Left cardiac atrium (tissue), 4 donors: ENCODE measurements around the gene MGAT5. TPM values are rescaled to one million over a fixed set of nuclear protein-coding genes. Genes with fewer than 3 reads are reported as not detected.

Experiments
- ATAC-seq, 2 donors: fragments of 200-7000 bp; cut with Tn5 transposase; one replicate each; pipeline ENCODE4 v1.9.1; 2020; ENCODE audit warnings: mild to moderate bottlenecking in 2 of 2, moderate library complexity in 2 of 2
- DNase-seq: peaks from one replicate; pipeline ENCODE4 v3.0.0-alpha.2; 2020
- intact Hi-C, 2 donors: fragments of 100-400 bp; cut with DNase I; formaldehyde crosslinking; loops; one replicate each; pipeline versions ENCODE4 v1.14.1 to v1.15.1; 2022 to 2023
- total RNA-seq, 2 donors: library from RNA; stranded (reverse); fragmentation: NEBNext Ultra II Directional; extraction: Animal tissue kit (Norgen Biotek cat#: 25700); gene quantifications; one replicate each; pipeline ENCODE4 v1.2.1, GENCODE V29; 2021
- donor health status: DM: no; HTN: yes; CAD: no.
- donor health status: DM: no; HTN: yes; CAD: no; lungs with severe emphysema.
- donor health status: DM: yes; HTN: yes; CAD: no.
- donor health status: Dilated cardiomyopathy.

Gene MGAT5
- total RNA-seq, 2 donors from 2014 or later, result 110 to 142 TPM

DNA sequence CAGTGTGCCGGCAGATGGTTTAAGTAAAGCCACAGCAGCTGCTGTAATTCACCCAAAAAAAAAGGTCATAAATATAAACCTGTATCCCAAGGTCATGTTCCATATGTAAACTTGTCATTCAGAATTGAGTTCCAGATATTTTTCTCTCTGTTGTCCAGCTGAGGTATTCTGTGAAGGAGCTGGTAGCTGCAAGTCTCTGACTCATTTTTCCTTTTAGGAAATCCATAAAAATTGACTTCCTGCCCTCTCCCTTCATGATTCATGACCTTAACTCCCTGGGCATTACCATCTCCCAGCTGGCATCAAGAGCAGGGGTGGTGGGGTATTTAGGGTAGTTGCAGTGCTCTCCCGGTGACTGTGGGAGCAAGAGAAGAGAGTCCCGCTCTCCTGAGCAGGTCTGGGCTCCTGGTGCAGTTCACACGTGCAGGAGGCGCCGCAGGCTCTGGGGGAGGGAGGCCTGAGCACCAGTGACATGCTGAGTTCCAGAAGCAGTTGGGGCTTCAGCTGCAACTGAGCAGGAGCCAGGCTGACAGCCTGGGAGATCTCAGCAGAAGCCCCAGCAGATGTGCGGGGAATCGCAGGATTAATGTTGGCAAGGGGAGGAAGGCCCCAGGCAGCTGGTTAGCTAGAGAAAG lies 192.6 kb downstream of the MGAT5 start:
- ATAC-seq (no peak), DNase-seq (no peak)
- intact Hi-C loops, result no loop called here

DNA sequence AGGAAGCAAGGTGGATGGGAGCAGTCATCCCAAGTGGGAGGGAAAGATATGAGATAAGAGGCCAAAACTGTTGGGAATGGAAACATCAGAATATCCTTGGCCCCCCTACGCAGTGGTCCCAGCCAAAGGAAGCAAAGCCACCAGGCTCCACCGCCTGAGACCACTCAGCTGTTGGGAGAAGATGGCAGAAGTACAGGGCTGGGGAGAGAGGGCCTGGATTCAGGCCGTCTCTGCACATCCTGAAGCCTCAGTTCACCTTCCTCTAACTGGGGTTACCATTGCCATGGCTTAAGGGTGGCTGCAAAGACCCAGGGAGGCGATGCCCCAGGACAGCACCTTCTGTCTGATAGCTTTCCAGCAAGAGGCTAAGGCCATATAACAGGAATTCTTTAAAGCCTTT lies 193.8 kb downstream of the MGAT5 start:
- ATAC-seq (no peak), DNase-seq (no peak)
- intact Hi-C loops, result no loop called here

DNA sequence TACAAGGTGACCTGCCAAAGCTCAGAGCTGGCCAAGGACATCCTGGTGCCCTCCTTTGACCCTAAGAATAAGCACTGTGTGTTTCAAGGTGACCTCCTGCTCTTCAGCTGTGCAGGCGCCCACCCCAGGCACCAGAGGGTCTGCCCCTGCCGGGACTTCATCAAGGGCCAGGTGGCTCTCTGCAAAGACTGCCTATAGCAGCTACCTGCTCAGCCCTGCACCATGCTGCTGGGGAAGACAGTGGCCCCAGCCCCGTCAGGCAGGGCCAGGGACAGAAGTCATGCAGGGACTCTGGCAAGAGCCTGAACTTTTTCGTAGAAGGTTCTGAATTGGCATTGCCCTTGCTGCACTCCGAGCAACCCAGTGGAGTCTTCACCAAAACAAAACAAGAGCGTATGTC lies 194.8 kb downstream of the MGAT5 start:
- intact Hi-C loops, result no loop called here
- ATAC-seq, result no peak

DNA sequence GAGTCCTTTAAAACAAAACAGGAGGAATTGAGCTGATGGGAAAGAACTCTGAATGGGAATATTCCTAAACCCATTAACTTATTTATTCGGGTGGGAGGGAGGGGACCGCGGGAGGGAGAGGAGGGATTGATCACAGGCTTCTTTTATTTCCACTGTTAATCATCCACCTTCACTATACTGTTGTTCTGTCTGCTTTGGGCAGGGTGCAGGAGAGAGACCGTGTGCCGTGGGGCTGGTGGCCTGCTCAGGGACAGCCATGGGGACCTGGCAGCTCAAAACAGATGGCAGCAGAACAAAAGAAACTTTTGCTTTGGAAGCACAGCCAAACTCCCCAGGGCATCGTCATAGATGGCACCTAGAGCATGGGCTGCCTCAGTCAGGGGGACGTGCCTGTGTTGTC lies 195.3 kb downstream of the MGAT5 start:
- ATAC-seq, result no peak

More for the DNA sequence above, 194.8 kb downstream of the MGAT5 start:
- DNase-seq, result no peak

DNA sequence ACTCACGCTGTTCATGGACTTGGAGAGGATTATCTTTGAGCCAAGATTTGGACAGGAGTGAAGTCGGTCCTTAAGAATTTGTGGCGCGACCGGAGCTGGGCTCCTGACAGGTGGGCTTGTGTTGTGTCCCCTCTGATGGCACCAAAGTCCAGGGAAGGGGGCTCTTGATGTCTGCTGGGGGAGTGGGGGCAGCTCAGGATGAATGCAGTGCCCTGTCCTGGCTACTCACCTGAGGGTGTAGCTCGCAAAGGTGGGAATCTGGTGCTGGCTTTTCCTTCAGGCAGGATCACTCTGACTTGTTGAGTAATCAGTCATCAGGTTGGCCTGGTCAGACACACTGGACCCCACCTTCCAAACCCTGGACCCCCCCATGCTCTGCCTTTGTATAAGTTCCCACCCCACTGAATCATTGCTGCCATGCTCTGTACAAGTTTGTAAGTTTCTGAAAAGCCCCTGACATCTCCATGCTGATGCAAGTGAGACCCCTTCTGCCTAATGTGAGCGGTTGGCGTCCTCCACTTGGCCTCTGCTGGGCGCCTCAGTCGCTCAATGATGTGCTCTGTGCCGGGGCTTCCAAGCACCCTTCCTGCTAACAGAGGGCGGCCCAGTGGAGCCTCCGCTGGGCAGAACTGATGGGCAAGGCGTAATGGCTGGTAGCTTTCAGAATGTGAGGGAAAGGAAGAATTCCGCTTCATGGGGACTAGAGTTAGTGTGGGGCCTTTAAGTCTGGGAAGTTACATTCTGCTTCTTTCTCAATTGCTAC lies 196.1 kb downstream of the MGAT5 start:
- ATAC-seq (no peak), DNase-seq (no peak)
- intact Hi-C loops, result loop anchor here in 1 of 2 donors (2.0 to 10.0 kb wide), 3 partner anchors 73 to 565 kb away; no protein-coding TSS in a partner anchor

More for the DNA sequence above, 195.3 kb downstream of the MGAT5 start:
- DNase-seq, result no peak
- intact Hi-C loops, result no loop called here

DNA sequence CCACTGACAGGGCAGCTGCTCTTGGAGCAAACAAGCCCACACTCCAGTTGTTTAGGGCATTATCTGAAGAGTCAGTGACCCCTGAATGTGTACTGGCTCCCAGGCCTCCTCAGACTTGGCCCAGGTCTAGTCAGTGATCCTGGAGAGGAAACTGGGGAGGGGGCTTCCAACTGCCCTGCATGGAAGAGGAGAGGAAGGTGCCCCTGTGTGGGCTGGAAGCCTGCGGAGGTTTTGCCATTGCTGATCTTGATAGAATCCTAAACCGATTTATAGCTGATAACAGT lies 197.4 kb downstream of the MGAT5 start:
- ATAC-seq (no peak), DNase-seq (no peak)
- intact Hi-C loops, result loop anchor here in 1 of 2 donors (2.0 to 10.0 kb wide), 3 partner anchors 74 to 566 kb away; no protein-coding TSS in a partner anchor

DNA sequence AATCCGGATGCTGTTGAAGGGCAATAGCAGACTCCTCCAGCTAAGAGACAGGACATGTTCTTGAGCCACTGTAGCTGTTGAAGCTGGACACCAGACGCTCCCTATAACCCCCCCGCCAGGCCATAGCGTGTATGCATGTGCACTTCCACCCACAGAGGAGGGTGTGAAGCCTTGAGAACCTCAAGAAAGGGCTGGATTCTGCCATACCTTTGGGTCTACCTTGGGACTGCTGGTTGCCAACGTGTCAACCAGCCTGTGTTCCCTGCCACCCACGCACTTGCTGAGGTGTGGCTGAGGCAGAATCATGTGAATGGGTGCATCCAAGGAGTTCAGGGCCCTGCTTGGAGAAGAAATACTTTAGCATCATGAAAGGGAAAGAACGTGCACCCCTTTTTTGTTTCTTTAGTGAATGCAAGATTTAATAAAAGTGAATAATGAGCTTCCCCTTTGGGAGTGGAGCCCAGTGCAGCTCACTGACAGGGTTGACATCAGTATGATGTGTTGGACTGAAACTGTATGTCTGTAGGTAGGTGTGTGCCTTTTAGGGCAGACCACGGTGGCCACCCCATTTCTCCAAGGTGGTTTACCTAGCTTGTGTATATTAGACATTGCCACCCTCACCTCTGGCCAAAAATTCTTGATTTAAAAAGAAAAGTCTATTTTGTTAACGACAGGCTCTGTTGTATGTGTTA lies 198.3 kb downstream of the MGAT5 start:
- intact Hi-C loops, result loop anchor here in 1 of 2 donors (5.0 to 10.0 kb wide), 2 partner anchors 75 to 567 kb away; no protein-coding TSS in a partner anchor
- no peak for DNase-seq
- no peak for ATAC-seq

DNA sequence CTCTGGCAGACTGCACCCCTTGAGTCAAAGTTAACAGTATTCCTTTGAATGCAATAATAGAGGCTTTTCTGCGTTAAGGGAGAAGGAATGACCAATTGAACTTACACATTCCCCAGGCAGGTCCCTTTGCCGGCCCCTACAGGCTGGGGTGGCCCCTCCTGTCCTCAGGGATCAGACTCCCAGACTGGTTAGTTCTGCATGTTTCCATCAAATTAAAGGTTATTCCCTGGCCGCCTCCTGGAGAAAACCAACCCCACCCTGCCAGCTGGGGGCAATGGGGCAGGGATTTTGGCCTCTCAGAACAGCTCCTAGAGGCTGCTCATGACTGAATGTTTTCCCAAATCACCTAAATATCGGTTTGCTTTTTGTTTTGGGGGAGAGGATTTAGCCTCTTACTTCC lies 199.6 kb downstream of the MGAT5 start:
- DNase-seq, result no peak
- no peak for ATAC-seq
- intact Hi-C loops, result loop anchor here in 1 of 2 donors (5.0 to 10.0 kb wide), 2 partner anchors 76 to 569 kb away; no protein-coding TSS in a partner anchor

DNA sequence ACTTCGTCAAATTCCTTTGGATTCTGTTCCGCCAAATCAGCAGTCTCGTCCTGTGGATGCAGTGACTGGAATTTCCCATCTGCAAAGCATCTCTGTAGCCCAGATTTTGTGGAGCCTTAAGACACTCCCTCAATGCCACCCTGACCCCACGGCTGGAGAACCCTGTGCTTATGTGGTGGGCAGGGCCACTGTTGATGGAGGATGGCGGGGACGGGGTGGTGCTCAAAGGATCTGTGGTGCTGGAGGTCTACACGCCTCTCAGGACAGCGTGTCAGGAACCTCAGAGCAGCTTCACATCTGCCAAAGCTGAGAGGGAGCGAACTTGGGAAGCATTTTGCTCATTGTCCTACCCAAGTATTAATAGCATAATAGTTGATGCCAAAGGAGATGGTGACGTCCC lies 200.1 kb downstream of the MGAT5 start:
- ATAC-seq (peak in 1 of 2 donors; percentile 4), DNase-seq (no peak)
- intact Hi-C loops, result loop anchor here in 1 of 2 donors (5.0 to 10.0 kb wide), 2 partner anchors 77 to 569 kb away; no protein-coding TSS in a partner anchor

DNA sequence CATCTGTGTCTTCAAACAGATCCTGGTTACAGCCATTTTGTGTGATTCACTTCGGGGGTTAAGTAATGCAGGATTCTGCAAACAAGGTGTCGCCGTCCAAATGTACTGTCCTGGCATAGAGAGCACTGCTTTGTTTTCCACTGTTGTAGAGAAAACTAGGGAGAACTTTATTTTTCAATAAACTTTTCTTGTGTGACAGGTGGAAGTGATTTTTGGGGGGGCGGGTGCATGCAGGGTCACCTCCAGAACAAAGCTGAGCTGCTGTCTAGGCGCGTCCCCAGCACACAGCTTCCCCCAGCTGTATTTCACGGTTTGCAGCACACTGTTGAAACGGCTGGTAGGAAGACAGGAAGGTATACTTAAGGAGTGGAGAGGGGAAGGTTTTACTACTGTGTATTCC lies 200.6 kb downstream of the MGAT5 start:
- ATAC-seq (no peak), DNase-seq (no peak)
- intact Hi-C loops, result loop anchor here in 1 of 2 donors (5.0 to 10.0 kb wide), 2 partner anchors 77 to 570 kb away; no protein-coding TSS in a partner anchor

DNA sequence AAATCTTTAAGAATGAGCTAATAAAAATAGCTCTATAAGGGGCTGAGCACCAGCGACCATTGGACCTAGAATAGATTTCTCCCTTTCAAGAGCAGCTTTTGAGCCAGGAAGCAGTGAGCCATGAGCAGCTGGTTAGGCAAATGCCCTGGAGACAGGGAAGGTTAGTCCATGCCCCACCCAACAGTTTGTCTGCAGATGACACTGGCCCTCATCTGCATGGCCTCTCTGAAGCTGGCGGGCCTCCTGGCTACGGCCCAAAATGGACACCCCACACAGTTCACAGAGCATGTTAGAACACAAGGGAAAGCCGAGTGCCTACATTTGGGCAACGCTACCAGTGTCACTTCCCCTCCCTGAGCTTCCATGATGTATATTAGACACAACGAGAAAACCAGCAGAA lies 201.1 kb downstream of the MGAT5 start:
- intact Hi-C loops, result loop anchor here (5.0 to 10.0 kb wide), 3 partner anchors 78 to 570 kb away; no protein-coding TSS in a partner anchor
- DNase-seq (no peak), ATAC-seq (no peak)

DNA sequence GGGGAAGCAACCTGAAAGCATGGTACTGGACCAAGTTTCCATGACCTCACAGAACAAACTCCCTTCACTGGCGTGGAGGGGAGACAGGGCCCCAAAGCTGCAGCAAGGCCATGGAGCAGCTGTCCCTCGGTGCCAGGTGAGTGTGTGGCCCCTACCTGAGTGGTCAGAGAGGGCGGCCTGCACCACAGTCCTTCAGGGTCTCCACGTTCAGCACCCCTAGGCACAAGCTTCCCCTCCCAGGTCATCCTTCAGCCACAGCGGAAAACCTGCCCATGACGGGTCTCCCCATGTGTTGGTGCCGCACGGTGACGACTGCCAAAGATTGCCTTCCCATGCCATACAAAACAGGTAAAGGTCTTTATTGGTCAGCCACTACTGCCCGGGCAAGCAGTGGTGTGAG lies 201.6 kb downstream of the MGAT5 start:
- no peak for ATAC-seq
- DNase-seq, result no peak
- intact Hi-C loops, result loop anchor here (5.0 to 10.0 kb wide), 2 partner anchors 442 to 571 kb away; no protein-coding TSS in a partner anchor

DNA sequence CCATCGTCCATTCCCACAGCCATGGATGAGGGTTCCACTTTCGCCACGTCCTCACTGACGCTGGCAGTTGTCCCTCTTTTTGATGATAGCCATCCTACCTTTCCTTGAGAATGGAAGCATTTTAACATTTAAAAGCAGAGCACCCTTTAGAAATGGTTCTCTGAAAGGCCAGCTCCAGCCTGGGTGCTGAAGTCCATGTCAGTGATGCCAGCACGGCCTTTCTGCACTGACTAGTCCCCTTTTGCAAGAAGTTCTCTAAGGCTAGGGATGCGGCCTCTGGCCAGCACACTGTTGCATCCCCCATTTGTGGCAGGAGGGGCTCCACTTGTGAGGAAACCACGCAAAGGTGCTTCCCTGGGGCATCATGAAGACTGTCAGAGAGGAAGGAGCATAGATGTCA lies 203.5 kb downstream of the MGAT5 start:
- intact Hi-C loops, result loop anchor here (5.0 to 10.0 kb wide), 2 partner anchors 440 to 573 kb away; no protein-coding TSS in a partner anchor
- no peak for ATAC-seq
- no peak for DNase-seq

DNA sequence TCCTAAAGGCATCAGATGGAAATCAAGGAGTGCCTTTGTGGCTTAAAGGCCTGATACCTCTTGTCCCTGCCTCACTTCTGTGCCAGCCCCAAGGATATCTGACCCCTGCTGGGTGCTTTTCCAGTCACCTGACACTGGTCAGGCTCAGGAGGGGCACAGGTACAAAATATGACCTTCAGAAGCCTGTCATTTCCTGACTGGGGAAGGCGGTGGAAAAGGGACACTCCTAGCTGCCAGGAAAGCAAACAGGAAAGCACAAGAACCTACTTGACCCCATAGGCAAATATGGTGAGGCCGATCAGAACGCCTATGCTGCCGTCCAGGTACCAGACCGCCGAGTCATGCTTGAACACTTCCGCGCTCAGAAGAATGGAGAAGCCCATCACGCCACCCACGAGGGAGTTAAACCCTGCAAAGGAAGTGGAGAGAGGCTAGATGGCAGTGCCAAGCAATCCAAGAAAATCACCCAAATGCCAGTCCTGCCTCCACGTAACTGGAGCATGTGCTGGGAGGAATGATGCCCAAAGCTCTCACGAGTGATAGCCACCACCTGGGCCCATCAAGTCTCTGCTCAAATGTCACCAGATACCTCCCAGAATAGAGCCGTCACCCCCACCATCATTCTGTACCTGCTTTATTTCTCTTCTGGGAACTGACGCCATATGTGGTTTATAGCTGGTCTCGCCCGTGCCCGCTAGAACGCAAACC lies 204.0 kb downstream of the MGAT5 start:
- DNase-seq (no peak), ATAC-seq (no peak)
- intact Hi-C loops, result loop anchor here (5.0 to 10.0 kb wide), 2 partner anchors 439 to 573 kb away; no protein-coding TSS in a partner anchor

DNA sequence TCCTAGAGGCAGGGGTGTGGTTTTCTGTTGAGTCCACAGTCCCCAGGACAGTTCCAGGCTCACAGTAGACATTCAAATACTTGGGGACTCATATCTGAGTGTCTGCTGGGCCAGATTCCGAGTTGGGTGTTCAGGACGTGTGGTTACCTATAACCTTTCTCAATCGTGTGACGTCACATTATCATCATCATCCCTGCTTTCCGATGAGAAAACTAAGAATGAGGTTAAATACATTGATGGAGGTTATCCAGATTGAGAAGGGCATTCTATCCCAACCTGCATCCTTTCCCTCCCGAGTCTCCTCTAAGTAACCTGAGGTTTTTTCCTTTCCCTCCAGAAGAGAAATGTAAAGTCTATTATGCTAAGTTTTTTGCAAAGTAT lies 204.6 kb downstream of the MGAT5 start:
- no peak for ATAC-seq
- no peak for DNase-seq
- intact Hi-C loops, result loop anchor here (5.0 to 10.0 kb wide), 2 partner anchors 439 to 574 kb away; no protein-coding TSS in a partner anchor

DNA sequence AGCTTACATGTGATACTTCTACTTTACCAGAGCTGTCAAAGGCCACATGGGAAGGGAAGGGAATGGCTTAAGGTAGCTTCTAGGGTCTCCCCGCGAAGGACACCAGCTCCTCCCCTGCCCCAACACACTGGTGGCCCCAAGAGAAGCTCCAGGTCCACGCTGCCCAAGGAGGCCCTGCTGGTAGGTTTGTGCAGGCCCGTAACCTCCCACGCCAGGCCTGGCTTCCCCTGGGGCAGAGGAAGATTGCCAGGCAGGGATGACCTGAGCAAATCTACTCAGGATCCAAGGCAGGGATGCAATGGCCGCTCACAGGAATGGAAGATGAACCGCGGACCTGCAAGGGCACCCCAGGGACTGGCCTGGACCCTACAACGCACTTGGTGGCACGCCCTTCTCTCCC lies 205.1 kb downstream of the MGAT5 start:
- ATAC-seq, result no peak
- intact Hi-C loops, result loop anchor here (5.0 to 10.0 kb wide), 2 partner anchors 438 to 574 kb away; no protein-coding TSS in a partner anchor
- no peak for DNase-seq

DNA sequence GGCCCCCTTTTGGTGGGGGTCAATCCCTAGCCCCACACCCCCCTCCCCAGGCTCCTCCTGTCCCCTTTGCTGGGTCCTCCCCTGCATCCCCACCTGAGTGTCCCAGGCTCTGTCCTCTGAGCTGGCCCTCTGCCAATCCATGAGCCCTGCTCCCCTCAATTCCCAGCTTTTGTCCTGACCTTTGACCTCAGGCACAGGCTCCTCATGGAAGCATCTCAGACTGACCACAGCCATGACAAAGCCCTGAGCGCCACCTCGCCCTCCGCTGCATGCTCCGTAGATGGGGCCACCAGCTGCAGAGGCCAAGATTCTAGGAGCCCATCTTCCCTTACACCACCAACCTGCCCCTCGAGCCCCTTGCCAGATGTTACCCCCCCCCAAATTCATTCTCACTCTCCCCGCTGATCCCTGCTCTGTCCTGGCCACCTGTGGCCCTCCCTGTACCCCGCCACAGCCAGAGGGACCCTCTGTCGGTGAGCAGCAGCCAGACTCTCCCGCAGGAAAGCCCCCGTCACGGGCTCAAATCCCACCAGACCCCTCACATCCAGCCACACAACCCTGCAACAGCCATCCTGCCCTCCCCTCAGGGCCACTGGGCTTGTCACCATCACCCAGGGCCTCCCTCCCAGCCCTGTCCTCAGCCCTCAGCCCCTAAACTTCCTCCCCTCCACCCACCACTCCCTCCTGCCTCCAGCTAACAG lies 206.0 kb downstream of the MGAT5 start:
- no peak for ATAC-seq
- intact Hi-C loops, result loop anchor here (5.0 to 10.0 kb wide), 3 partner anchors 315 to 575 kb away; no protein-coding TSS in a partner anchor
- DNase-seq, result no peak

DNA sequence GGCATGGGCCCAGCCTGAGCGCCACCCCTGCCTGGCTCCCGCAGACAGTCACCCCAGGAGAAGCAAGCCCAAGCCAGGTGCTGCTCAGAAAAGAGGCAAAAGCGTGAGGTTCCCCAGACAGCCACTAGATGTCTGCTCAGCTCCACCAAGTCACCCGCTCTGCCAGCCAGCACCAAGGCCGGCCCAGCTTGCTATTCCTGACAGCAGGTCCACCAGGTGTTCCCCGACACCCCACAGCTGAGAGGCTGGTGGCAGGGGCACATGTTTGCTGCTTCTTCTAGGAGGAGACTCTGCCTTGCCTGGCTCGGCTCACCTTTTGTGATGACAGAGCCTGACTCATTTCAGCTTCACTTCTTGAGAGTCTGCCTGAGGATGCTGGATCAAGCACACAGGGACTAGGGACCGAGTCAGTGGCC lies 206.7 kb downstream of the MGAT5 start:
- intact Hi-C loops, result loop anchor here in 1 of 2 donors (5.0 to 10.0 kb wide), 2 partner anchors 314 to 437 kb away; no protein-coding TSS in a partner anchor
- peak; percentile 60 for DNase-seq
- ATAC-seq, result peak; percentile 77 to 82
